NB4 (cell line): ENCODE data around the gene FANK1.

Experiments used
- DNase-seq: peaks from one replicate; pipeline ENCODE4 v3.0.0; 2010; ENCODE audit warnings: low read depth
- H3K4me3 ChIP-seq: one replicate; pipeline ENCODE4 v1.5.1; 2011; ENCODE audit warnings: mild to moderate bottlenecking, low read depth, low read length, moderate library complexity
- CTCF ChIP-seq: IDR thresholded peaks from one replicate; pipeline ENCODE4 v1.5.1; 2012; ENCODE audit warnings: low read depth, low read length
- MAX ChIP-seq: IDR thresholded peaks from 2 replicates; pipeline ENCODE4 v1.6.1; 2011; ENCODE audit warnings: low read depth, low read length
- MYC ChIP-seq: IDR thresholded peaks from 2 replicates; pipeline ENCODE4 v1.6.1; 2011; ENCODE audit warnings: low read depth, low read length
- POLR2A ChIP-seq: IDR thresholded peaks from 2 replicates; pipeline ENCODE4 v1.6.1; 2011; ENCODE audit warnings: mild to moderate bottlenecking; ENCODE audit not compliant: insufficient read length; ENCODE audit errors: extremely low read depth

Gene FANK1

DNA sequence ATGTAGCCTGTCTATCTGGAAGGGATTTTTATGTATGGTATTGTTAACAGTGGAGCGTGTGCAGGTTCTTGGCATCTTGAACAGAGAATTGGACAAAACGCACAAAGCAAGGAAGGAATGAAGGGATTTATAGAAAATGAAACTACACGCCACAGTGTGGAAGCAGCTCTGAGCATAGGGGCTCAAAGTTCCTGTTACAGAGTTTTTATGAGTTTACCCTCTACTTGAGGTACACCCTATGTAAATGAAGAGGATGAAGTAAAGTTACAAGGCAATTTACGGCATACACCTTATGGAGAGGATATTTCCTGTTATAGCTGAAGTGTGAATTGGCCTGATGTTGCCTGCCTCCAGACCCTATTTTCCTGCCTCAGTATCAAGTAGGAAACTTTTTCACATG, 33.3 kb downstream of the FANK1 start:
- DNase-seq = no peak
- no peak overlapping the region for H3K4me3 ChIP-seq
- TF ChIP-seq MAX (no peak), POLR2A (no peak), MYC (no peak)

DNA sequence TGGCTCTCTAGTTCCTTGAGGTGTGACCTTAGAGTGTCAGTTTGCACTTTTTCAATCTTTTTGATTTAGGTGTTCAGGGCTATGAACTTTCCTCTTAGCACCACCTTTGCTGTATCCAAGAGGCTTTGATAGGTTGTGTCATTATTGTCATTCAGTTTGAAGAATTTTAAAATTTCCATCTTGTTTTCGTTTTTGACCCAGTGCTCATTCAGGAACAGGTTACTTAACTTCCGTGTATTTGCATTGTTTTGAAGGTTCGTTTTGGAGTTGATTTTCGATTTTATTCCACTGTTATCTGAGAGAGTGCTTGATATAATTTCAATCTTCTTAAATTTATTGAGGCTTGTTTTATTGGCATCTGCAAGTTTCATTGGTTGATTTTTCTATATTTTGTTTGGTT, 37.3 kb downstream of the FANK1 start:
- no peak for TF ChIP-seq CTCF
- TF ChIP-seq MYC = no peak
- H3K4me3 ChIP-seq = no peak overlapping the region
- no peak for DNase-seq

DNA sequence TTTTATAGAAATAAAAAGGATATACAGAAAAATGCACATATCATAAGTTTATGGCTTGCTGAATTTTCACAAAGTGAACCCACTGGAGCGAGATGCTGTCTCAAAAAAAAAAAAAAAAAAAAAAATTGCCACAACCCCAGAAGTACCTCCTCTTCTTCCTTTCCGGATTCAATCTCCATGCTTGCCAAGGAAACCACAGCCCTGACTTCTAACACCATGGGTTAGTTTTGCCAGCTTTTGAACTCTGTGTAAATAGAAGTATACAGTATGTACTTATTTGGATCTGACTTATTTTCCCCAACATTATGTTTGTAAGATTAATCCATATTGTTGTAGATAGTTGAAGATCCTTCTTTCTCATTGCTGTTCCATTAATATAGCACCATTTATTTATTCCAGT, 40.0 kb downstream of the FANK1 start:
- no peak for DNase-seq
- no peak for TF ChIP-seq CTCF
- no peak for TF ChIP-seq MAX
- TF ChIP-seq POLR2A = no peak
- TF ChIP-seq MYC = no peak
- no peak overlapping the region for H3K4me3 ChIP-seq

GRCh38 chr10:125940515-125940914, 44.2 kb downstream of the FANK1 start:
- no peak overlapping the region for H3K4me3 ChIP-seq
- TF ChIP-seq MYC = no peak
- no peak for TF ChIP-seq MAX
- no peak for TF ChIP-seq POLR2A
- no peak for TF ChIP-seq CTCF
- DNase-seq = no peak

- TF ChIP-seq MAX = no peak
- TF ChIP-seq CTCF = no peak
- TF ChIP-seq MYC = no peak
- no peak for TF ChIP-seq POLR2A
Observed at GRCh38 chr10:125951290-125951689, 54.9 kb downstream of the FANK1 start.

DNA sequence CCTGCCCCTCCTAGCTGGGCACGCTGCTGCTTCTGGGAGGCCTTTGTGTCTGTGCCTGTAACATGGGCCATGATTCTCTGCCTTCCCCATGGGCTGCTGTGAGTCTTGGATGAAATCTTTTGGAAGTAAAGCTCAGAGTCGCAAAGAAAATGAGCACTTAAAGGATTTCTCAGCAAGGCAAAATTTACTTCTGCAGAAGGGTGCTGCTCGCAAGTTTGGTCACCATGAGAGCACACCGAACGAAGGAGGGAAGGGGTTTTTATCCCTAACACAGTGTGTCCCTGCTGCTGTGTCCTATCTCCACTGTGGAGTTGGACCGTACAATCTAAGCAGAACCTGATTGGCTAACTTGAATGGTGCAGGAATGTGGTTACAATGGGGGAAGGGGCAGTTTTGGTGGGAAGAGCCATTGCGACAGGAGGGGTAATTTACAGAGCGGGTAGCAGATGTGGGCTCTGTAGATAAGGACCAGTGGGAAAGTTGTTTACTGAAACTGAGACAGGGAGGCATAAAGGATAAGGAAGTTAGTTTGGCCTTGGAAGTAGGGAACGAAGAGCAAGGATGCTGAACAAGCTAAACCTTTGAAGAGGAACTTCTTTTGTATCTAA, 57.5 kb downstream of the FANK1 start:
- TF ChIP-seq MYC (no peak), MAX (no peak), POLR2A (no peak), CTCF (no peak)
- no peak for DNase-seq
- H3K4me3 ChIP-seq = no peak overlapping the region

More at GRCh38 chr10:125951290-125951689, 54.9 kb downstream of the FANK1 start:
- H3K4me3 ChIP-seq = no peak overlapping the region
- no peak for DNase-seq
